Cardiac fibroblast (primary cell): ENCODE data around the gene KIFC3.

Source experiments
- DNase-seq, 2 donors: peaks; one replicate each; pipeline versions ENCODE4 v3.0.0 to v3.0.0-alpha.2; 2010; ENCODE audit warnings: low read depth in 2 of 2
- H3K4me3 ChIP-seq, 2 donors: replicated peaks in 1 of 2; 1 replicate in 1 of 2; 2 replicates in 1 of 2; pipeline ENCODE4 v1.5.1; 2011; ENCODE audit warnings: low read depth in 2 of 2, low read length in 2 of 2, mild to moderate bottlenecking in 2 of 2, moderate library complexity in 1 of 2
- TF ChIP-seq, protein P1 (sequence below): IDR thresholded peaks from one replicate; pipeline ENCODE4 v1.5.1; 2011; ENCODE audit warnings: low read depth, mild to moderate bottlenecking, low read length, inconsistent platforms

The KIFC3 gene

DNA sequence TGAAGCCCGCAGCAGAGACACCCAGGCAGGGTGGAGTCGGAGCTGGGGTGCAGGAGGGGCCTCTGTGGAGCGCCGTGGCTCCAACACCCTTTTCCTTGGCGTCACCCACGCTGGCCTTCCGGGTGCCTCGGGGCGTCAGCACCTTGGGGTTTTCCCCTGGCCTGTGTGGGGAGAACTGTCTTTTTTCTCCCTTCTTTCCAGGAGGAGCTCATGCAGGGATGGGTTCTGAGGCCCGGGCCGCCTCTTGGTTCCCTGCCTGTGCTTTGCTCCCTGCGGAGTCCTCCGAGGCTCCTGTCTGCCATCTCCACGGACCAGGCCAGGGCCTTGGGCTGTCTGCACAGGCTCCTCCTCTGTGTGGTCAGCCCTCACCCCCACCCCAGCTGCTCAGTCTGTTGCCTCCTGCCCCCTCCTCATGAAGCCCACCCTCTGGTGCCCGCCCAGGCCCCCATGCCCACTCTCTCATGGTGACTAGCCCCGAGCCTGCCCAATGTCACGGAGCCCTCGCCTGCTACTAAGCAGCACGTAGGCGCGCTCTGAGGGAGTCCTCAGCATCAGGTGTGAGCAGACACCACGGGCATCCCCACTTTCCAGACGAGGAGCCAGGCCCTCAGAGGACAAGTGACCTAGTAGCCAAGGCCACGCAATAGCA lies 61.7 kb downstream of the KIFC3 start:
- DNase-seq = no peak
- H3K4me3 ChIP-seq = no peak overlapping the region

DNA sequence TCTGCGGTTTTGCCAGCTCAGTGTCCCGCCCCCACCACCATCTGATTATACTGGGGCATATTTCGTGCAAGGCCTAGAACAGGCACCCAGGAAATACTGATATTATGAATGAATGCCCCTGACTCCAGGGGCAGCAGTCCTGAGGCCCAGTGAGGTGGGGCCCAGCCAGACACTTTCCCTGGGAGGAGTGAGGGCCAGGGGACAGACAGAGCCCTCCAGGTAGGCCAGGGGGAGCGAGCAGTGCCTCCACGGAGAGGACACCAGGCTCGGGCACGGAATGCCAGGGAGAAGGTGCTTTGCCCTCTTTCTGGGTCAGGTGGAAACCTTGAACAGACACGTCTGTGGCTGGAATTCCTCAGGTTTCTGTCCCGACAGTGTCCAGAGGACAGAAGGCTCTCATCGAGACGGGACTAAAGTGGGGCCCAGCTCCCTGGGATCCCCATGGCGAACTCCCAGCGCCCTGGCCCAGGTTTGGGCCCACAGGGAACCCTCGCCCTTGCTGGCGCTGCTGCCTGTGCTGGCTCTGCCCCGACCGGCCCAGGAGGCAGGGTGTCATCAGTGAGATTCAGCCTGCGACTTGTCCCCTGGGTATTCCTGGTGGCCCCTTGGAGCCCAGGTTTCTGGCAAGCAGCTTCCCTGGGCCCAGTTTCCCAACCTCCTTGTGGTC lies 62.4 kb downstream of the KIFC3 start:
- no peak overlapping the region for H3K4me3 ChIP-seq
- TF ChIP-seq, protein P1, sequence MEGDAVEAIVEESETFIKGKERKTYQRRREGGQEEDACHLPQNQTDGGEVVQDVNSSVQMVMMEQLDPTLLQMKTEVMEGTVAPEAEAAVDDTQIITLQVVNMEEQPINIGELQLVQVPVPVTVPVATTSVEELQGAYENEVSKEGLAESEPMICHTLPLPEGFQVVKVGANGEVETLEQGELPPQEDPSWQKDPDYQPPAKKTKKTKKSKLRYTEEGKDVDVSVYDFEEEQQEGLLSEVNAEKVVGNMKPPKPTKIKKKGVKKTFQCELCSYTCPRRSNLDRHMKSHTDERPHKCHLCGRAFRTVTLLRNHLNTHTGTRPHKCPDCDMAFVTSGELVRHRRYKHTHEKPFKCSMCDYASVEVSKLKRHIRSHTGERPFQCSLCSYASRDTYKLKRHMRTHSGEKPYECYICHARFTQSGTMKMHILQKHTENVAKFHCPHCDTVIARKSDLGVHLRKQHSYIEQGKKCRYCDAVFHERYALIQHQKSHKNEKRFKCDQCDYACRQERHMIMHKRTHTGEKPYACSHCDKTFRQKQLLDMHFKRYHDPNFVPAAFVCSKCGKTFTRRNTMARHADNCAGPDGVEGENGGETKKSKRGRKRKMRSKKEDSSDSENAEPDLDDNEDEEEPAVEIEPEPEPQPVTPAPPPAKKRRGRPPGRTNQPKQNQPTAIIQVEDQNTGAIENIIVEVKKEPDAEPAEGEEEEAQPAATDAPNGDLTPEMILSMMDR = no peak
- no peak for DNase-seq

More for the DNA sequence above, 61.7 kb downstream of the KIFC3 start:
- TF ChIP-seq, protein P1 = no peak

DNA sequence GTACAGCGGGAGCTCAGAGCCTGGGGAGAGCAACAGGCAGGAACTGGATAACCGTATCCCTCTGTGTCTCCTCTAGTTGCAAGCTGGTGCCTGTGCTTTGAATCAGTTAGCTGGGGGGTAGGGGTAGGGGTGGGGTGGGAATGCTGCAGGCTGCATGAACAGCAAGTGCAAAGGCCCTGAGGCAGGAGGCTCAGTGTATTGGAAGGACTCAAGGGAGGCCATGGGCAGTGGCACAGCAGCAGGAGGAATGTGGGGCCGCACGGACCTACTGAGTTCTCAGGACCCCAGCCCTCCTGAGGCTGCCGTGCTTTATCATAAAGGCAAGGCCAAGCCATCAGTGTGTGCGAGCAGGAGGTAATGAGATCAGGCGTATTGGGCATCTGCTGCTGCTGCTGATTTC lies 63.4 kb downstream of the KIFC3 start:
- H3K4me3 ChIP-seq = no peak overlapping the region
- DNase-seq = no peak
- TF ChIP-seq, protein P1 = no peak

DNA sequence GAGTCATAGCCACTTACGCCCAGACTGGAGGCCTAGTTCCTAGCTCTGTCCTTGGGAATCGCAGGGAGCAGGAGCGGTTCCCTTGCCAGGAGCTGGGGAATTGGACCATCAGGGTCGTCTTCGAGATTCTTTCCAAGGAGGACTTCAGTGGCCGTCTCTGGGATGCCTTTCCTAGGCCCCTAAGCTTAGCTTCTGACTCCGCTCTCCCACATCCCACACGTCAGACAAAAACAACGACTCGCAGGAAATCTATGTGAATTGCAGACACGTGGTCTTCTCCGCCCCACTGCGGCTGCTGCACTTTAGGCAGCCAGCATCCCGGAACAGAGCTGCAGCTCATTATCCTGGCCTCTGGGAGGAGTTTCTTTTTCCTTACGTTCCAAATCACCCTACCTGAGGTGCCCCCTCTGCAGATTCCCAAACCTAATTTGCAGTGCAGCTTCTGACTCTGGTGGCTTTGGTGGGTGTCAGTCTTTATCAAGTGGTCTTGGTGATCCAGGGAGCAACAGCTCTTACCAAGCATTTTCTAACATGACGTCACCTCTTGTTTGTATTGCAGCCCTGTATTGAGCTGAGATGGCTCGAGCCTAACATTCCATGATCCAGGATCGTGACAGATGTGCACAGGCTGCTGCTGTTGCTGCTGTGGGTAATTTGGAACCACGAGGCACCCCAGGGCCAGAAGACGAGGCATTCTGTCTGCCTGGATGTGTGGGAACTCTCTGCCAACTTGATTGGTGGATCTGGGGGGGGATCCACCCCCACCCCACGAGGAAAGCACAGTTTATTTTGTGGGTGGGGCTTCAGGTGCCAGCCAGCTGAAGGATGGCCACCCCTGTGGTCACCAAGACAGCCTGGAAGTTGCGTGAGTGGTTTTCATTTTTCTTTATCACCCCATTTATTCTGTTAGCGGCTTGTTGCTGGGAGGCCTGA lies 65.6 kb downstream of the KIFC3 start:
- peak overlapping the region; percentile 73 to 99 for H3K4me3 ChIP-seq
- DNase-seq = peak; percentile 78 to 85
- TF ChIP-seq, protein P1 = peak; percentile 8

DNA sequence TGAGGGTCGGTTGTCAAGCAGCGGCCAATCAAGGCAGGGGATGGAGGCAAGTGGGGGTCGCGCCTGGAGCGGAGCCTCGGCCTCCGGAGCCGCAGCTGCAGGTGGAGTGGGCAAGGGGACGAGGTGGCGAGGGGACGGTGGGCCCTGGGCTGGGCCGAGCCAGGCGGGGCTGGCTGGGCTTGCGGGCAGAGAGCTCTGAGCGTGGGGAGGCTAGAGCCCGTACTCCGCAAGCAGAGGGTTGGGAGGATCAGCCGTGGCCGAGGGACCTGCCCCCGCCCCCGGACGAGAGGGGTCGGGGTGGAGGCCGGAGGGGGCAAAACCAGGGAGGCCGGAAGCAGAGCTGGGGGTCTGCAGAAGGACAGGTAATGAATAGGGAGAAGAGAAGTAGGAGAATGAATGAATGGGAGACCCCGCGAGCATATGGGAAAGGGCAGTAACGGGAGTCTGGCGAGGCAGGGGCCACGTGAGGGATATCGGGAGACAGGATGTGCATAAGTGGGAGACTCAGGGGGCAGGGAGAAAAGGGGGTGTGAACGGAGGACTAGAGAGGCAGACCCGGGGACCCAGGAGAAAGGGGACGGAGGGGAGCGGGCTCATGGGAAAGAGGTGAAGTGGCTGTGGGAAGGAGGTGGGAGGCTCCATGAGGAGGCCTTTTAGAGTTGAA lies 66.4 kb downstream of the KIFC3 start, which contains the start of gene KATNB1:
Gene KATNB1, plus strand, starts transcription at position 16 of the 664 bp plus-strand sequence. CDS start 1,474 bp downstream, outside the sequence.
- TF ChIP-seq, protein P1 = no peak
- no peak for DNase-seq

DNA sequence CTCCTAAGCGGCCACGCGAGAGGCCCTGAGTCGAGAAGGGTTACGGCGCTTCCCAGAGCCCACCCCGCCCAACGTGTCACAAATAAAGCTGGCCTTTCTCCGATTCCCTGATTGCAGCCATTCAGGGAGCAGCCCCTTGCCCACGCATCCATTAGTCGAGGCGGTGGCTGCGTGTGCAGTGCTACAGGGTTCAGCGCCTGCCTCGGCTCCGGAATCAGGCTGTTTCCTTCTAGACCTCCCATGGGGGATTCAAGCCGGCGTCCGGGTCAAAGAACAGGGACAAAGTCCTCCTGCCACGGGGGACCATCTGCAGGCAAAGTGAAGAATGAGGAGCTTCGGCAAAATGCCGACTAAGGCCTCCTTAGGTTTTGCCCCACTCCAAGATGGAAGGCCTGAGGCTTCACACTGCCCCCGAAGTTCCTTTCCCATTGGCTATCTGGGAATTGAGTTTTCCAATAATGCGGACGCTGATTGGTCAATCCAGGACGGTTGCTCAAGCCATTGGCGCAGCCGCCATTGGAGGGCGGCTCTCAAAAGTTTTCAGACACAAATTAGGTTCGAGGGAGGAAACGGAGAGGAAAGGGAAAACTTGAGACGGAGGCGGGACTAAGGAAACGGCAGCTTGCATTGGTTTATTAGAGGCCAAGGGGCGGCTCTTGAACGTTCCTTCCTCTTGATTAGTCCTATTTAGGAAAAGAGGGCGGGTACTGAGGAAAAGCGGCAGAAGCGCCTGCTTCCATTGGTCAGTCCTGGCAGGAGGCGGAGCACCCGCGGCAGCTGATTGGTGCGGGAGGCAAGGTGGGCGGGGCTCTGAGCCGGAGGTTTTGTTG lies 67.2 kb downstream of the KIFC3 start:
- TF ChIP-seq, protein P1 = no peak
- DNase-seq = peak; percentile 100
- H3K4me3 ChIP-seq = peak overlapping the region; percentile 81 to 99

More for the DNA sequence above, 66.4 kb downstream of the KIFC3 start, which contains the start of gene KATNB1:
- H3K4me3 ChIP-seq = peak within 1 kb of the TSS; percentile 81 to 99
